HG02981 (cell line): ENCODE results near the gene FAM20B.
"Not testable (repeated sequence)": the region's sequence is repeated elsewhere in the genome, so short reads cannot be mapped to it uniquely, and the experiment has no call there.

Experiments
- ATAC-seq: cut with Tn5 transposase; IDR thresholded peaks from one replicate; pipeline ENCODE4 v1.9.1; 2021; ENCODE audit warnings: mild to moderate bottlenecking, moderate library complexity; ENCODE audit not compliant: unreplicated experiment

The FAM20B gene

GRCh38 chr1:179023946-179024650 lies 1.6 kb upstream of the FAM20B start:
- no peak for ATAC-seq

- peak; percentile 71 for ATAC-seq
These were observed 500 bp downstream of the FAM20B start for GRCh38 chr1:179025975-179026812.

- no peak for ATAC-seq
These were observed 1.3 kb downstream of the FAM20B start for GRCh38 chr1:179026813-179027669.

DNA sequence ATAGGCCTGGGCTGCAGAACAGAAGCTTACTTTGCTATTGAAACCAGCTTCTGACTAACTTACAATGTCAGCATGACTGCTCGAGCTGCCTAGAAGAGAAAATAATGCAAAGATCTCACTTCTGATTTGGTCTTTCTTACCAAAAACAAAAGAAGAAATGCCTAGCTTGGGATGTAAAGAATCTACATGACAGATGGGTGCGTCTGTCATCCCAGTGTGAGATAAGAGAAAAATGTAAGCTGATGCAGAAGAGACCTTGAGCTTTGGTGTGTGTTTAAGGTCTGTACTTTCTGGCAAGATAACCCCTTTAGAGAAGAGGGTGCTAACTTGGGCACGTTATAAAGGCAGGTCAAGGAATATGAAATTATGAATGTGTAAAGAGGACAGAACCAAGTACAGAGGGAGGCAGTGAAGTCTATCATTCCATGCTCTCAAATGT lies 3.6 kb downstream of the FAM20B start:
- no peak for ATAC-seq

GRCh38 chr1:179030130-179030529 lies 4.4 kb downstream of the FAM20B start:
- ATAC-seq, result no peak

DNA sequence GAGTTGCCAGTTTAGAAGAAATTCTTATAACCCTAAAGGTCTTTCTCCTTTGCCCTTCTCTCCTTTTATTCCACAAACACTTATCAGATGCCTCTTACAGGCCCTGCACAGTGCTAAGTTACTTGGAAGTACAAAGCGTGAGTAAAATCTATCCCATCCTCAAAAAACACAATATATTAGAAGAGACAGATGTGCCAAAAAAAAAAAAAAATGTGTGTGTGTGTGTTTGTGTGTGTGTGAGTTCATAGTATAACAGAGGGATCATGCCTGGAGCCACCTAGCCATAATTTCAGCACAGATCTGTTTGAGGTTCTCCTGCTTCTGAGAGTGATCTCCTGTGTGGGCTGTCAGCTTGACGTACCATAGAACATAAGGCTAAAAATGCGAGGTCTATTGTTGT lies 5.0 kb downstream of the FAM20B start:
- ATAC-seq, result no peak

GRCh38 chr1:179031284-179031683 lies 5.6 kb downstream of the FAM20B start:
- no peak for ATAC-seq

DNA sequence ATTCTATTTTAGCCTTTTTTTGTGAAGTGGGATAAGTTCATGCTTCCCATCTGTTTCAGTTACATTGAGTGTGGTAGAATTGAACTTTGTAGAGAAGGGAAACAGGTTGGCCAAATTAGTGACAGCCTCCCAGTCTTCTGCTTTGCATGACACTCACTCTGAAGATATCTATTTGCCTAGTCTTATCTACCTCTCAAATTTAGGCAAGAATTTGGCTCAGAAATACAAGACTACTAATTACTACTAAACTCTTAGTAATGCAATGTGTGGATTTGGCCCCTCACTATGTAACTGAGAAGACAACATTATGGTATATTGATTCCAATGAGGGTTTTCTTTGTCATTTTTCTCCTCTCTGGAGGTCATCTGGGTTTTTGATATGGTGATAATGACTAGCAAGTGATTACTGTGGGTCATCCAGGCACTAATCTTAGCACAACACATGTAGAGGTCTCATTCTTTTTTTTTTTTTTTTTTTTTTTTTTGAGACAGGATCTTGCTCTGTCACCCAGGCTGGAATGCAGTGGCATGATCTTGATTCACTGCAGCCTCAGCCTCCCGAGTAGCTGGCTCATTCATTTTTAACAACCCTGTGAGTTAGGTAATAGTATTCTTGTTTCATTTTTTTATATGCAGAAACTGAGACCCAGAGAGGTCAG lies 6.3 kb downstream of the FAM20B start:
- no peak for ATAC-seq

DNA sequence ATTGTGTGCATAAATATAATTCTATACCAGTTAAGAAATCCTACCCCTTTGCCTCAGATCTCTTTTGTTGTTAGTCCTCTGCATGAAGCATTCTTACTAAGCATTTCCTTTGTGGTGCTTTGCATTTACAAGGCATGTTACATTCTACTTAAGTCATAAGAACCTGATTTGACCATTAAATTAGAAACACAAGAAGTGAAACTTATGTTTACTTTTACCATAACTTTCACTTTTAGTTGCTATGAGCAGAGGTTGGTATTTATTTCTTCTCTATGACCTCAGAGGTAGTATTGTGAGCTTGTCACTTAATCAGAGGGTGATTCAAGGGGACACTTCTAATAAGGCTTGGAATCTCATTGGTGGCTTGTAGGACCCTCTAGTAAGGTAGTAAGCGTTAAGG lies 9.0 kb downstream of the FAM20B start:
- peak; percentile 88 for ATAC-seq

DNA sequence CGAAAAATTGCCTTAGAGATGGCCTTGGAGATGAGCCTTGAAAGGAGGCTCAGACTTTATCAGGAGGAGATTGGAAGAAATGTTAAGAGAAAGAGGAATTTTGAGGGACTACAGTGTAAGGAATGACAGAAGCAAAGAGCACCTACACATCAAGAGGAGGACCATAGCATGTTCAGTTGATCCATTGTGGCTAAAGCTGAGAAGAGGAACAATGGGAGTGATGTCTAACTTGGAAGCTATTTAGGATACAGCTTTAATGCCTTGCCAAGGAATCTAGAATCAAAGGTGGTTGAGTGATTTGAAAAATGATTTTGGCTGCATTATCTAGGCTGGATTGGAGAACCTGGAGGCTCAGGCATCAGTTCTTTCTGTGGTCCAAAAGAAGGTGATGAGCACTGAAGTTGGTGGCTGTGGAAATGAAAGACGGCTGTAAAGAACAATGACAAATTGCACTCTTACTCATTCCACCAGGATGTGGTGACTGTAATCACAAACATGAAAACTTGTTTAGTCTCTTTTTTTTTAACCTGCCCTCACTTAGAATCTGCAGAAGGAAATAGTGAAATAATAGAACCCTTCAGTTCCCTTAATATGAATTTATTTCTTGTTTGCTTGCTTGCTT lies 11.3 kb downstream of the FAM20B start:
- peak; percentile 39 for ATAC-seq

DNA sequence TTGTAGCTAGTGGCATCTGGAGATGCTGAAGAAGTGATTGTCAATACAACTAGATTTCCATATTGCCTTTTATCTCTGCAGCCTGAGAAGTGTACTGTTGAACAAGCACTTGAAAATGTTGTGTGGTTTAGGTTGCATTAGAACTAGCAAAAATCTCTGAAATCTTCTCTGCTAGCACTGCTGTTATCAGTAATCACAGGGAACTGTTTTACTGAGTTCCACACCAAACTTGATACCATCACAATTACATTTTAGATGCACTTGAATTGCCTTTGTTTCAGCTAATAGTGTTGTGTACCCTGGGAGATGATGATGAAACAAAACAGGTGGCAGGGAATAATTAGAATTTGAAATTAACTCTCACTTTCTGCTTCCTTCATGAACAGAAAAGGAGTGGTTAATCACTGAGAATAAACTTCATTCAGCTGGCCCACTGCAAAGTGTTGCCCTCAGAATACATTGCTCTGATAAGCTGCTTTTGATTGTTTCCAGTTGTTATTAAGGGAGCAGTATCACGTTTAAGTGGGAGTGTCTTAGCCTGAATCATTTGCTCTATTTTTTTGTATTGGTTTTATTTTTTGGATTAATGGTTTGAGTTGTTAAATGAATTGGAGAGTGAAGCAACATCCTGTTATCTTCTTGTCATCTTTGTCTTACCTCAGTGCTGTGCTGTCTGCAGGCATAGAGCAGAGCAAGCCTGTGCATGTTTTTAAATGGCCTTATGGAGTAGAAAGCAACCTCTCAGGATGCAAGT lies 13.0 kb downstream of the FAM20B start:
- ATAC-seq, result no peak

DNA sequence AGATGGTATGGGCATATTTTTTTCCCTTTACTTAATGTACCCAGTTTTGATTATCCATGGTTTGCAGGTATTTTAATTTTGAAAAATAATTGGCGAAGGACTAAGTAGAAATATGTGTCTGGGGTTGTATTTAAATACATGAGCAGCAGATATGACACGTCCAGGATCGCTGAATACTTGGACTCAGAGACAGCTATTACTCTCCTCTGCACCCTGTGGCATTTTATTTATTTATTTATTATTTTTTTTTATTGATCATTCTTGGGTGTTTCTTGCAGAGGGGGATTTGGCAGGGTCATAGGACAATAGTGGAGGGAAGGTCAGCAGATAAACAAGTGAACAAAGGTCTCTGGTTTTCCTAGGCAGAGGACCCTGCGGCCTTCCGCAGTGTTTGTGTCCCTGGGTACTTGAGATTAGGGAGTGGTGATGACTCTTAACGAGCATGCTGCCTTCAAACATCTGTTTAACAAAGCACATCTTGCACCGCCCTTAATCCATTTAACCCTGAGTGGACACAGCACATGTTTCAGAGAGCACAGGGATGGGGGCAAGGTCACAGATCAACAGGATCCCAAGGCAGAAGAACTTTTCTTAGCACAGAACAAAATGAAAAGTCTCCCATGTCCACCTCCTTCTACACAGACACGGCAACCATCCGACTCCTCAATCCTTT lies 13.9 kb downstream of the FAM20B start:
- ATAC-seq, result not testable (repeated sequence)

DNA sequence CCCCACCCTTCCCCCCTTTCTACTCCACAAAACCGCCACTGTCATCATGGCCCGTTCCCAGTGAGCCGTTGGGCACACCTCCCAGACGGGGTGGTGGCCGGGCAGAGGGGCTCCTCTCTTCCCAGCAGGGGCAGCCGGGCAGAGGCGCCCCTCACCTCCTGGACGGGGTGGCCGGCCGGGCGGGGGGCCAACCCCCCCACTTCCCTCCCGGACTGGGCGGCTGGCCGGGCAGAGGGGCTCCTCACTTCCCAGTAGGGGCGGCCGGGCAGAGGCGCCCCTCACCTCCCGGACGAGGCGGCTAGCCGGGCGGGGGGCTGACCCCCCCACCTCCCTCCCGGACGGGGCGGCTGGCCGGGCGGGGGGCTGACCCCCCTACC lies 14.5 kb downstream of the FAM20B start:
- not testable (repeated sequence) for ATAC-seq

- ATAC-seq, result no peak
These were observed 16.4 kb downstream of the FAM20B start for GRCh38 chr1:179042087-179042486.

- ATAC-seq, result no peak
These were observed 17.0 kb downstream of the FAM20B start for GRCh38 chr1:179042700-179043099.

GRCh38 chr1:179043266-179043665 lies 17.6 kb downstream of the FAM20B start:
- ATAC-seq, result no peak

GRCh38 chr1:179043907-179044306 lies 18.2 kb downstream of the FAM20B start:
- ATAC-seq, result no peak

- ATAC-seq, result no peak
These were observed 21.3 kb downstream of the FAM20B start for GRCh38 chr1:179046808-179047635.
